ENCODE results near the gene BRME1. TPM values are rescaled to one million over a fixed set of nuclear protein-coding genes. Genes with fewer than 3 reads are reported as not detected.
"Not testable (repeated sequence)": the region's sequence is repeated elsewhere in the genome, so short reads cannot be mapped to it uniquely, and the experiment has no call there.

Gene BRME1
- total RNA-seq, 1 donor from 2014 or later, result 0.35 TPM

DNA sequence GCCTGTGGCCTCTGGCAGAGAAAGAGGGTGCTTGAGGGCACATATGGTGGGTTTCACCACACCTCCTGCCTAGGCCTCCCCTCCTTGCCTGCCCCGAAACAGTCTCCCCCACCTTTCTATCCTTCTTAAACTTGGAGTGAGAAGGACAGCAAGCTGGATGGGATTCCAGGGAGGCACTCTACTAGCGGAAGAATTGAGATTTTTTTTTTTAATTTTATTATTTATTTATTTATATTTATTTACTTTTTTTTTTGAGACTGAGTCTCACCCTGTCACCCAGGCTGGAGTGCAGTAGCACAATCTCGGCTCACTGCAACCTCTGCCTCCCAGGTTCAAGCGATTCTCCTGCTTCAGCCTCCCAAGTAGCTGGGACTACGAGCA is 54.2 kb downstream of the BRME1 start:
- DNase-seq (ENCODE audit: low spot score); intact Hi-C loops (cut with DNase I): not testable (repeated sequence)

- DNase-seq (ENCODE audit: low spot score), result peak; percentile 91
- intact Hi-C loops (cut with DNase I), result no loop called here
Measured at GRCh38 chr19:13850910-13851733, 54.8 kb downstream of the BRME1 start.

GRCh38 chr19:13849991-13850909 is 55.7 kb downstream of the BRME1 start:
- DNase-seq (ENCODE audit: low spot score), result peak; percentile 93
- intact Hi-C loops (cut with DNase I), result loop anchor here (10.0 kb wide), 2 partner anchors 795 to 1055 kb away; partner anchors contain the start of gene JUNB

DNA sequence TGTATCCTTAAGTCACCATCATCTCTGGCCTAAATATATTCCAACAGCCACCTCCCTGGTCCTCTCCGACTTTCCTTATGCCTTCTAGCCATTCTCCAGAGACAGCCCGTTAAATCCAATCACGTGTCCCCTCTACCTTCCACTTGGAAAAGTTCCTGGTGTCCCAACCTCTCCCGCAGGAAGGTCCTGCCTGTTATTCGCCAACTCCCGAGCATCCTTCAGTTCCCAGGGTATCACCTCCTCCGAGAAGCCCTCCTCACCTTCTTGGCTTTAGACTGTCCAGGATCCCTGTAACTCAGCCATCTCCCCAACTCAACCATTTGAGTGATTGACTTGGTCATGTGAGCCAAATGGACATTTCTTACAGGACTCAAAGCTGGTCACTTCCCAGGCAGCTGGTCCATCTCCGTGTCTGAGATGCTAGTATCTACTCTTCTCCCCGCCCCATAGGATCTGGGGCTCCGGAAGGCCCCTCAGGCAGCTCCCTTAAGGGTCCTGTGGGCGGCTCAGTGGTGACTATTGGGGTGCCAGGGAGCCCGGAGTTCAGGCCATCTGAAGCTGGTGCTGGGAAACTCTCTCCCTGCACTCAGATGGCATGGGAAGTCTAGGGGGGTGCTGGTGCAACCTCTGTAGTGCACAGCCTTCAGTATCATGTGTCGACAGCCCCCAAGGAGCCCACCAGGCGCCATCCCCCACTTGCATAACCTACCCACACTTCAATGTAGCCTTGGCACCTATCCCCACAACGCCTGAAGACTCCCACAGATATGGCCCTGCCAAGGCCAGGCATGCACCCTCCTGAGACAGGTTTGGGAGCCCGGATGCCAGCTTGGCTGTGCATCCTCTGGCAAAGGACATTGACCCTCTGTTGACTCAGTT is 56.9 kb downstream of the BRME1 start:
- DNase-seq (ENCODE audit: low spot score), result no peak

GRCh38 chr19:13848340-13848677 is 57.6 kb downstream of the BRME1 start:
- intact Hi-C loops (cut with DNase I), result loop anchor here (10.0 kb wide), 2 partner anchors 794 to 1054 kb away; partner anchors contain the start of gene JUNB
- no peak for DNase-seq (ENCODE audit: low spot score)

More for the DNA sequence above, 56.9 kb downstream of the BRME1 start:
- intact Hi-C loops (cut with DNase I), result loop anchor here (10.0 kb wide), 2 partner anchors 794 to 1054 kb away; partner anchors contain the start of gene JUNB

- intact Hi-C loops (cut with DNase I), result loop anchor here (1.0 to 10.0 kb wide), 3 partner anchors 8 to 1053 kb away; partner anchors contain the start of gene JUNB
- DNase-seq (ENCODE audit: low spot score), result peak; percentile 98
Measured at GRCh38 chr19:13847407-13848339, 58.2 kb downstream of the BRME1 start.

GRCh38 chr19:13846557-13847406 is 59.1 kb downstream of the BRME1 start:
- intact Hi-C loops (cut with DNase I), result loop anchor here (1.0 to 10.0 kb wide), 3 partner anchors 7 to 1052 kb away; partner anchors contain the start of gene JUNB
- peak; percentile 96 for DNase-seq (ENCODE audit: low spot score)

- intact Hi-C loops (cut with DNase I), result loop anchor here (5.0 to 10.0 kb wide), 3 partner anchors 682 to 1049 kb away; partner anchors contain the start of gene JUNB
- no peak for DNase-seq (ENCODE audit: low spot score)
Measured at GRCh38 chr19:13844130-13844631, 61.7 kb downstream of the BRME1 start.

GRCh38 chr19:13843104-13843921 is 62.6 kb downstream of the BRME1 start:
- intact Hi-C loops (cut with DNase I), result loop anchor here (5.0 to 10.0 kb wide), 3 partner anchors 681 to 1049 kb away; partner anchors contain the start of gene JUNB
- peak; percentile 84 for DNase-seq (ENCODE audit: low spot score)

GRCh38 chr19:13842291-13843103 is 63.4 kb downstream of the BRME1 start:
- intact Hi-C loops (cut with DNase I), result loop anchor here (5.0 to 10.0 kb wide), 3 partner anchors 680 to 1048 kb away; partner anchors contain the start of gene JUNB
- peak; percentile 94 for DNase-seq (ENCODE audit: low spot score)

DNA sequence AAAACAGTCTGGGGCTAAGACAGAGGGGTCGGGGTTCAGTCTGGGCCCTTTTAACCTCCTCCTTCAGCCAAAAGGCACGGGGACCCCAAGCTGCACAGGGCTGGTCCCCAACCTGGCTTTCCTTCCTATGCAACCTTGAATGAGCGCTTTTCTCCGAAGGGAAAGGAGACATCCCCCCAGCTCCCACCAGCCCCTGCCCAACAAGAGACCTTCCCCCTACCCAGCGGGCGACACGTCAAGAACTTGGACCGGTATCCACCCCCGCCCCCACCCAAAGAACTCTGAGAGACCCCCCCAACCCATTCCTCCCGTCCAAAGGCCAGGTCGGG is 64.0 kb downstream of the BRME1 start:
- no peak for DNase-seq (ENCODE audit: low spot score)
- intact Hi-C loops (cut with DNase I), result loop anchor here (5.0 to 10.0 kb wide), 3 partner anchors 680 to 1047 kb away; partner anchors contain the start of gene JUNB

- DNase-seq (ENCODE audit: low spot score), result peak; percentile 86
- intact Hi-C loops (cut with DNase I), result loop anchor here (5.0 to 10.0 kb wide), 3 partner anchors 679 to 1047 kb away; partner anchors contain the start of gene JUNB
Measured at GRCh38 chr19:13841086-13841961, 64.6 kb downstream of the BRME1 start.

- DNase-seq (ENCODE audit: low spot score), result peak; percentile 87
- intact Hi-C loops (cut with DNase I), result loop anchor here (5.0 to 10.0 kb wide), 3 partner anchors 678 to 1046 kb away; partner anchors contain the start of gene JUNB
Measured at GRCh38 chr19:13840305-13841085, 65.4 kb downstream of the BRME1 start.
